ENCODE measurements around the gene MCF2L.

The MCF2L gene

GRCh38 chr13:113060557-113061270 is 91.7 kb downstream of the MCF2L start:
- Histone ChIP-seq H3K27me3 (ENCODE audit: insufficient read depth, poor library complexity, severe bottlenecking) (no peaks in the 10 kb centered on the region), H3K27ac (replicated peaks) (no peak overlapping the region), H3K4me3 (replicated peaks; ENCODE audit: insufficient read depth, low read length) (no peak overlapping the region)
- TF ChIP-seq CTCF (IDR thresholded peaks at IDR 0.05; ENCODE audit: insufficient read depth, low read length) (no peak), GABPA (IDR thresholded peaks at IDR 0.05; ENCODE audit: low read depth) (no peak), POLR2AphosphoS5 (IDR thresholded peaks at IDR 0.05; ENCODE audit: low read depth) (no peak), REST (IDR thresholded peaks at IDR 0.05; ENCODE audit: insufficient replicate concordance, low read depth) (no peak), SPI1 (IDR thresholded peaks at IDR 0.05; ENCODE audit: borderline replicate concordance, low read depth) (no peak)
- no peak for DNase-seq (ENCODE audit: low read depth in 1 of 2, low spot score in 1 of 2)

GRCh38 chr13:113061271-113061625 is 92.2 kb downstream of the MCF2L start:
- H3K27ac ChIP-seq (replicated peaks) = no peak overlapping the region
- no peak overlapping the region for H3K4me3 ChIP-seq (replicated peaks; ENCODE audit: insufficient read depth, low read length)
- DNase-seq (ENCODE audit: low read depth in 1 of 2, low spot score in 1 of 2) = no peak
- TF ChIP-seq REST (IDR thresholded peaks at IDR 0.05; ENCODE audit: insufficient replicate concordance, low read depth) = no peak
- no peaks in the 10 kb centered on the region for H3K27me3 ChIP-seq (ENCODE audit: insufficient read depth, poor library complexity, severe bottlenecking)

- TF ChIP-seq REST (IDR thresholded peaks at IDR 0.05; ENCODE audit: insufficient replicate concordance, low read depth) = no peak
- no peak for TF ChIP-seq CTCF (IDR thresholded peaks at IDR 0.05; ENCODE audit: insufficient read depth, low read length)
- no peak for TF ChIP-seq POLR2AphosphoS5 (IDR thresholded peaks at IDR 0.05; ENCODE audit: low read depth)
- TF ChIP-seq GABPA (IDR thresholded peaks at IDR 0.05; ENCODE audit: low read depth) = no peak
- no peak for TF ChIP-seq SPI1 (IDR thresholded peaks at IDR 0.05; ENCODE audit: borderline replicate concordance, low read depth)
- no peak for DNase-seq (ENCODE audit: low read depth in 1 of 2, low spot score in 1 of 2)
- Histone ChIP-seq H3K27me3 (ENCODE audit: insufficient read depth, poor library complexity, severe bottlenecking) (no peaks in the 10 kb centered on the region), H3K4me3 (replicated peaks; ENCODE audit: insufficient read depth, low read length) (no peak overlapping the region), H3K27ac (replicated peaks) (no peak overlapping the region)
These were observed 92.9 kb downstream of the MCF2L start for GRCh38 chr13:113061796-113062425.

All from HL-60 (cell line).